Stimulated activated CD8-positive, alpha-beta memory T cell treated with anti-CD3 and anti-CD28 coated beads, Interleukin-15, amount 100 ng/mL, for 24 hours (primary cell): Measurements from ENCODE around the gene HOXA9.

ENCODE experiments used
- DNase-seq: peaks from one replicate; pipeline ENCODE4 v3.0.0-alpha.2; 2020; ENCODE audit warnings: low read depth

The HOXA9 gene

DNA sequence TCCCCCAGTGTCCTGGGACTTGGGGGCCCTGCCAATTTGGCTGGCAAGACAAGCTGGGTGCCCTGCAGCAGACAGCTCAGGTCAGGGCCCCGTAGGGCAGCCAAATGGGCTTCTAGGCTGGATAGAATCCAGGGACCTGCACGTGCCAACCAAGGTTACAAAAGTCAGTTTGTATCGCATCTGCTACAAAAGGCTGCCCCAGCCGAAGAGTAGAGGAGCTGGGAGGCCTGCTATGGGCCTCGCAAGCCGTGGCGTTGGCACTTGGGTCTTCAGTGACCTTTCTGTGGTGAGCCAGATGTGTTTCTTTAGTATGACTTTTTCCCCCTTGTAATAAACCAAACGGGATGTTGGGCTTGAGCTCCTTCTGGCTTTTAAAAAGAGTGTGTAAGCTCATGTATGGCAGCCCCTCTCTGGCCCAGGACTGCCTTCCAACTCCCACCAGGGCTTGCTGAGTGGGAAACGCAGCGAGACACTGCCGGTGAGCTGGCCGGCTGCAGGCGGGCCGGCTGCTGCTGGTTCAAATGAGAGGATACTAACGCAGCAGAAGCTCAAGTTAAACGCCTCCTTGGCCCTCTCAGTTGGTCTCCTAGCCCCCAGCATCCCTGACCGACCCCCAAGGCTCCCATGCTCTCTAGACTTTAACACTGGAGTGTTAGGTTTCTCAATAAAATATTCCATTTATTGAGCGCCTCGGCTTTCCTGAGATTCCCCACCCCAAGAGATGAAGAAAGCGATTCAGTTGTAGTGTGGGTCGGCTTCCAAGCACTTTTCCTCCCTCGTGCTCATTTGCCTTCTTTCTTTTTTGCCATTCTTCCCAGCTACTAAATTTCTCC lies 11.8 kb upstream of the HOXA9 start:
- DNase-seq: no peak

DNA sequence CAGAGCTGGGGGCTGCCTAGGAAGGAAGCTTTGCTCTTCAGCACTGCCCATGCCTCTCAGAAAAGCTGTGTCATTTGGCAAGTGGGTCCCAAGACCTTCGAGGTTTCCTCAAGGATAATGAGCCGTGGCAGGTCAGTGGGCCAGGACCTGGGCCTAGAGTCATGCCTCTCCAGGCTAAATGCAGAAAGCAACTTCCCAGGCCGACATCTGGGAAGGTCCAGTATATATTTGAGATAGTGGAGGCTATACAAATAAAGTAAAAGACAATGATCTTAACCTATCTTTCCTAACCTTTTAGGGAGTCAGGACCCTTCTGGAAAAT lies 11.1 kb upstream of the HOXA9 start:
- DNase-seq: no peak

- no peak for DNase-seq
Measured at GRCh38 chr7:27175626-27176523, 10.5 kb upstream of the HOXA9 start.

GRCh38 chr7:27174874-27175625 lies 9.7 kb upstream of the HOXA9 start:
- DNase-seq: no peak

DNA sequence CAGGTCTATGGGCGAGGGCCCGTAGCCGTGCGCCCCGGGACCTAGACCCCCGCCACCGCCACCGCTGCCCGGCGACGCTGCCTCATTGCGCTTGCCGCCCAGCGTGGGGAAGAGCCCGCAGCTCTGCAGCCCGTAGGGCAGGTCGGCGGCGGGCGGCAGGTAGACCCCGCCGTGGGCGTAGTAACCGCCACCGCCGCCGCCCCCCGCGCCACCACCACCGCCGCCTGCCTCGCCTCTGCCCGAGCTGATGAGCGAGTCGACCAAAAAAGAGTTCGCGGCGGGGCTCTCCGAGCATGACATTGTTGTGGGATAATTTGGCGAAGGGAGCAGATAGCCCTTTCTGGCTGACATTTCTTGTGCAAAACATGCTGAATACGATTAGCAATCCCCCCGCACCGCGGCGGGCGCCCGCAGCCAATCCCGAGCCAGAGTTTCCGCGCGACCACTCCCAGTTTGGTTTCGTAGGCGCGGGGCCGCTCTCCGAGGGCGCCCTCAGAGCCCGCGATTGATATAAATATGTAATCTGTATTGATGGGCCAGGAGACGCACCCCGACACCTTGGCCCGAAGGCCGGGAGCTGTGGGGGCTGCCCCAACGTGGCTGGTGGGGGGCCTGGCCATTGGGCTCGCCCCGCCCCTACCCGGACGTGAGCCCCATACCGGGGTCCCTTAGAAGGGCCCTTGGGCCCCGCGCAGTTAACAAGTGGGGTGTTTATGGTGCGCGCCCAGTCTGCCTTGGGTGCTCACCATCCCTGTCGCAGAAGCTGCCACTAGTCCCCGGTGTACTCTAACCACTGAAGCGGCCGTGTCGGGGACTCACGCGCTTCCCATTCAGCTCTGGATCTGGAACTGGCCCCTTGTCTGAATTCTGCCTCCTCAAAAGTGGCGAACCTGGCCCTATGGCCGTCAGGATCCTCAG lies 8.9 kb upstream of the HOXA9 start, which contains the start of gene HOXA10:
HOXA10 (minus strand) TSS at position 365 of the 918 bp plus-strand sequence; CDS start at position 351, 14 bp downstream.
- no peak for DNase-seq

GRCh38 chr7:27173511-27173955 lies 8.2 kb upstream of the HOXA9 start:
- no peak for DNase-seq

DNA sequence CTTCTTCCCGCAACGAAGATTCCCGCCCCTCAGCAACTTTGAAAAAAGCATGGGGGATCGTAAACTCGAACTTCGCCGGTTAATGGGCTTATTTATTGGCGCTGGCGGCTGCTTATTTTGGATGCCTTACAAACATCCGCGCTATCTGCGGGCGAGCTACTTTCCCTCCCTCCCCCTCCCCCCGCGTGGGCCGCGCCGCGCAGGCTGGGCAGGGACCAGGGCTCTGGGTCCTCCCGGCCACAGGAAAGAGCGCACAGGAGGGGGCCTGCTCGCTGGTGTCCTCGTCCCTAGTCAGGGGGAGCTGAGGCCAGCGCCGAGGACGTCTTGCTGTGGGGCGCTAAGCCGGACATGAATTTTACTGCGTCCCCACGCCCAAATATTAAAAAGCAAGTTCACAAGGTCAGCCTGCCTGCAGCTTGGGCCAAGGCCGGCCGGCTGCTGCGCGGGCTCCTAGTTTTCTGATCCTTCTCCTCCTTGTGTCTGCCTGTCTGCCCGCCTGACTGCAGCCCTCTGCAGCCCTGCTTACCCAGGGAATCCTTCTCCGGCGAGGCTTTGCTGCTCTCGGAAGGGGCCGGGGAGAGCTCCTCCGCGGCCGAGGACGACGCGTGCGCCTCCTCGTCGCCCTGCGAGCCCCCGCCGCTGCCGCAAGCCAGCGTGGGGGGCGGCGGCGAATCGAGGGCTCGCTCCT lies 7.6 kb upstream of the HOXA9 start:
- no peak for DNase-seq

GRCh38 chr7:27172315-27172774 lies 7.0 kb upstream of the HOXA9 start:
- DNase-seq: no peak

GRCh38 chr7:27171637-27172314 lies 6.4 kb upstream of the HOXA9 start:
- no peak for DNase-seq

DNA sequence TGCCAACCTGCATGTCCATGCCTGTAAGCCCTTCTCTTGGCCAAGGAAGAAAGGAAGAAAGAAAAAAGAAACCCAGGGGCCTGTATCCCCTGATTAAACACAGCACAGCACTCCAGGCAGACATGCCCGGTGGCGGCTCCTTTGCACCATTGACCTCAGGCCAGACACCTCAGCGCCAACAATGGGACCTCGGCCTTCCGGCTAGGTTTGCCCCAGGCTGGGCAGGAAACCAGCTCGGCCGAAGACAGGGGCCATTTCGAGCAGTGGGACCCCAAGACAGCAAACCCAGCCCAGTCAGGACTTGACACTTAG lies 5.9 kb upstream of the HOXA9 start:
- no peak for DNase-seq

DNA sequence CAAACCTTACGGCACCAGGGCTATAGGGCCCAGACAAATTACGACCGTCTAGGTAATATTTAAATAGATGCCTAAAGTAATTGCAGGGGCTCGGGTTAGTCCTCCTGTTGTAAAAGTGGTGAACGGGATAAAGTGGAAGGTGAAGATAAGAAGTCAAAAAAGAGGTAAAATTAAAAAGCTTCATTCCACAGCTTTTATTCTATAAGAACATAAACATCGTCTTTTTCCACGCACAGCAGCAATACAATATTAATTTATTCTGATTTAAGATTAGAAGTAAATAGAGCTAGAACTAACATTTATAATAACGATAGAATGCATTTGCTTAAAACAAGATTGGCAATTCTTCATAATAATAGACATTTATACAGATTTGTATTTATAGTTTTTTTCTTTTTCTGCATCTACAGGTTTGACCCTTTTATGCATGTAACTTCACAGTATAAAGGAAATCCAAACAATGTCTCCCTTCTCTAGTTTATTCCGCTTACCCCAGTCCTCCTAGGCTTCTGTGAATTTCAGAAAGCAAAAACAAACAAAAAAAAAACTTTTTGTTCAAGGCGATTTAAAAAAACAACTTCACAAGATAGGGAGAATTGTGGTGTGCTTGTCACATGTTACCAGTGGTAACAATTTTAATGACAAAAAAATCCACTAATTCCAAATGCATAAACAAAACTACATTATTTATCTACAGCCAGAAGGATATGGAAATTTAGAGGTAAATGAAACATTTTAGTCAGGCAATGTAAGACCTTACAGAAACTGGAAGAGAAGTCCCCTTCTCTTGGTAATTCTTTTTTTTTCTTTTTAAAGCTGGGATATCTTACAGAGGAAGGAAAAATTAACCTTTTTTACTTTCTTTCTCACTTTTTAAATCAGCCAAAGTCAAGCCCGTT lies 5.3 kb upstream of the HOXA9 start:
- no peak for DNase-seq

- DNase-seq: no peak
Measured at GRCh38 chr7:27169658-27170425, 4.5 kb upstream of the HOXA9 start.

GRCh38 chr7:27168265-27168947 lies 3.1 kb upstream of the HOXA9 start:
- no peak for DNase-seq

DNA sequence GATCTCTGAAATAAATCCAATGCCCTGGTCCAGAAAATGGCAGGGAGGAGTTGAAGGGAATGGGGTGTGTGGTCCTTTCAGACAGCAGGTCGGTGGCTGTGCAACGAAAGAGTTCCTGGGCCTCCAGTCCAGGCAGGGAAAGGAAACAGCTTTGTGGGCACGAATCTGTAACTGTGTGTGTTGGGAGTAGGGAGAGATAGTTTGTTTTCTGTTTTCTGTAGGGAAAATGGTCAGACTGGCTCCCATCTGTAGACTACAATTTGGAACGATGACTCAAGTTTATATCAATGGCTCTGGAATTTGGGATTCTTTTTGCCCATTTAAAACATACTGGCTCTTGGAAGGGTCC lies 2.6 kb upstream of the HOXA9 start:
- DNase-seq: no peak

- no peak for DNase-seq
Measured at GRCh38 chr7:27166531-27167505, 1.5 kb upstream of the HOXA9 start.

DNA sequence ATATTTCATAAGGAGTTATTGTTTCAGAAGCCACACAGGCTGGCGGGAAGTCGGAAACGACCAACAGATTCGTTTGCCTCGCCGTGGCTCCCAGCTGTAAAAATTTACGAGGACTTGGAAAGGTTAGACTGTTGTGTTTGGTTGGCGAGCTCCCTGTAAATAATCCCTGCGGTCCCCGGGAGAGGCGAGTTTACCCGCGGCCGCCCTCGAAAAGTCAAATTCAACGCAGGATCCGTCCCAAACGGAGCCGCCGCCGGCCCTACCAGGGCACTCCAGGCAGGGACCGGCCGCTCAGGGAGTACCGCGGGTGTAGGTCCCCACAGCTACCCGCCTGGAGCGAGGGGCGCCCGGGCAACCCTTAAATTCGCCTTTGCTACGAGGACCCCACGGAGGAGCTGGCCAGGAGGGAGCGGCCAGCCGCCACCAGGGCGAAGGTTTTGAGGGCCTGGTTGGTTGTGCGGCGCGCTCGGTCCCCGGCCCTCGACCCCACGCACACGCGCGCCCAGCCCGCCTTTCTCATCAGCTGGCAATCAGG lies 726 bp upstream of the HOXA9 start:
- no peak for DNase-seq
